ENCODE measurements around the gene CHPT1.

Gene CHPT1

GRCh38 chr12:101714877-101715444, 17.5 kb downstream of the CHPT1 start:
- no peak overlapping the region for H3K4me3 ChIP-seq (ENCODE audit: low read length)
- no peak for DNase-seq (ENCODE audit: low read depth)
- no peak for TF ChIP-seq CTCF (IDR thresholded peaks at IDR 0.05; ENCODE audit: insufficient read depth, low read depth, low read length, missing control alignments)

DNA sequence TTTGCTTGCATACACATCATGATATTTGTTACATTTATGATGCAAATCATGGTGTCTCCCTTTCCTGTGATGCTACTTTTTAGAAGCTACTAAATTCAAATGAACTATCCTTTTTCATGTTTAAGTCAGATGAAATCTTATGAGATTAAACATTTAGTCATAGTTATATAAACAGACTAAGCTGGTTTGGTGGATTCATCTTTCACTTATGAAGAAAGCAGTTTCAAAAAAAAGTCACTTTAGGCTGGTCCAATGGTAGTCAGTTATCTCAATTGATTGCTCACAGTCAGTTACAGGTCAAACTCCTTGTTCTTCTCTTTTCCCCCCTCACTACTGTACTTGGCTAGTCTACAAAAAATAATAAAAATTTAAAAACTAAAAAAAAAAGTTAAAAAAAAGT, 22.1 kb downstream of the CHPT1 start:
- DNase-seq (ENCODE audit: low read depth): peak; percentile 6
- no peak overlapping the region for H3K4me3 ChIP-seq (ENCODE audit: low read length)
- no peak for TF ChIP-seq CTCF (IDR thresholded peaks at IDR 0.05; ENCODE audit: insufficient read depth, low read depth, low read length, missing control alignments)

GRCh38 chr12:101720118-101720517, 22.7 kb downstream of the CHPT1 start:
- no peak for TF ChIP-seq CTCF (IDR thresholded peaks at IDR 0.05; ENCODE audit: insufficient read depth, low read depth, low read length, missing control alignments)
- no peak overlapping the region for H3K4me3 ChIP-seq (ENCODE audit: low read length)
- DNase-seq (ENCODE audit: low read depth): no peak

DNA sequence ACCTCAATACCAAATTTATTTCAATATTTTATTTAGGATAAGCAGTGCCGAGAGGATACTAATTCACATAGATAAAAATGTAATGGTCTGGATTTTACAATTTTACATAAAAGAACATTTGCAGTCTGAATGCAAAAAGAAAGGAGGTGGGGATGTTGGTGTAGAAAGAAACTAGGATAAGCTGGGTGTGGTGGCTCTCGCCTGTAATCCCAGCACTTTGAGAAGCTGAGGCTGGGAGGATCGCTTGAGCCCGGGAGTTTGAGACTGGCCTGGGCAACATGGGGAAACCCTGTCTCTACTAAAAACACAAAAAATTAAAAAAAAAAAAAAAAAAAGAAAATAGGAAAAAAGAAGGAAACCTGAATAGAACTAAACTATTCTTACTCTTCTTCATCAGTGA, 25.0 kb downstream of the CHPT1 start:
- TF ChIP-seq CTCF (IDR thresholded peaks at IDR 0.05; ENCODE audit: insufficient read depth, low read depth, low read length, missing control alignments): no peak
- H3K4me3 ChIP-seq (ENCODE audit: low read length): no peak overlapping the region
- no peak for DNase-seq (ENCODE audit: low read depth)

- no peak overlapping the region for H3K4me3 ChIP-seq (ENCODE audit: low read length)
- no peak for DNase-seq (ENCODE audit: low read depth)
- no peak for TF ChIP-seq CTCF (IDR thresholded peaks at IDR 0.05; ENCODE audit: insufficient read depth, low read depth, low read length, missing control alignments)
Measured at GRCh38 chr12:101727098-101727497, 29.7 kb downstream of the CHPT1 start.

- no peak overlapping the region for H3K4me3 ChIP-seq (ENCODE audit: low read length)
- DNase-seq (ENCODE audit: low read depth): no peak
- TF ChIP-seq CTCF (IDR thresholded peaks at IDR 0.05; ENCODE audit: insufficient read depth, low read depth, low read length, missing control alignments): no peak
Measured at GRCh38 chr12:101729842-101730241, 32.4 kb downstream of the CHPT1 start.

- no peak for DNase-seq (ENCODE audit: low read depth)
- H3K4me3 ChIP-seq (ENCODE audit: low read length): no peak overlapping the region
- TF ChIP-seq CTCF (IDR thresholded peaks at IDR 0.05; ENCODE audit: insufficient read depth, low read depth, low read length, missing control alignments): no peak
Measured at GRCh38 chr12:101732318-101732717, 34.9 kb downstream of the CHPT1 start.
